ENCODE data around the gene PARN. TPM values are rescaled to one million over a fixed set of nuclear protein-coding genes. Genes with fewer than 3 reads are reported as not detected.

Gene PARN
- total and polyA plus RNA-seq, 2 experiments from 2014 or later: 32.5 to 61.3 TPM

GRCh38 chr16:14448879-14449278 is 181.2 kb downstream of the PARN start:
- H3K27ac Mint-ChIP-seq: no peak overlapping the region; the same call in 1 of the 2 replicates
- H2AFZ ChIP-seq: no peak overlapping the region

GRCh38 chr16:14447783-14448182 is 182.3 kb downstream of the PARN start:
- Histone ChIP-seq H2AFZ (no peak overlapping the region), H3K79me2 (replicated peaks; ENCODE audit: insufficient read depth) (no peaks in the 10 kb centered on the region), H3K27ac (ENCODE audit: low read depth) (no peak overlapping the region), H3K36me3 (ENCODE audit: insufficient read depth) (no peaks in the 10 kb centered on the region), H3K4me2 (no peak overlapping the region), H3K9me2 (ENCODE audit: insufficient read depth) (no peaks in the 10 kb centered on the region), H3K4me1 (ENCODE audit: insufficient read depth) (no peaks in the 10 kb centered on the region), H3F3A (replicated peaks; ENCODE audit: low read depth) (no peaks in the 10 kb centered on the region), H3K27me3 (ENCODE audit: insufficient read depth) (no peaks in the 10 kb centered on the region), H3K4me3 (no peak overlapping the region), H4K20me1 (replicated peaks; ENCODE audit: insufficient read depth) (no peaks in the 10 kb centered on the region)
- peaks cover 14% of the 10 kb centered on the region; the same call in 2 of the 3 replicates for H3K4me1 Mint-ChIP-seq
- H3K36me3 Mint-ChIP-seq (ENCODE audit: low read depth): no peaks in the 10 kb centered on the region
- TF ChIP-seq, protein P1, sequence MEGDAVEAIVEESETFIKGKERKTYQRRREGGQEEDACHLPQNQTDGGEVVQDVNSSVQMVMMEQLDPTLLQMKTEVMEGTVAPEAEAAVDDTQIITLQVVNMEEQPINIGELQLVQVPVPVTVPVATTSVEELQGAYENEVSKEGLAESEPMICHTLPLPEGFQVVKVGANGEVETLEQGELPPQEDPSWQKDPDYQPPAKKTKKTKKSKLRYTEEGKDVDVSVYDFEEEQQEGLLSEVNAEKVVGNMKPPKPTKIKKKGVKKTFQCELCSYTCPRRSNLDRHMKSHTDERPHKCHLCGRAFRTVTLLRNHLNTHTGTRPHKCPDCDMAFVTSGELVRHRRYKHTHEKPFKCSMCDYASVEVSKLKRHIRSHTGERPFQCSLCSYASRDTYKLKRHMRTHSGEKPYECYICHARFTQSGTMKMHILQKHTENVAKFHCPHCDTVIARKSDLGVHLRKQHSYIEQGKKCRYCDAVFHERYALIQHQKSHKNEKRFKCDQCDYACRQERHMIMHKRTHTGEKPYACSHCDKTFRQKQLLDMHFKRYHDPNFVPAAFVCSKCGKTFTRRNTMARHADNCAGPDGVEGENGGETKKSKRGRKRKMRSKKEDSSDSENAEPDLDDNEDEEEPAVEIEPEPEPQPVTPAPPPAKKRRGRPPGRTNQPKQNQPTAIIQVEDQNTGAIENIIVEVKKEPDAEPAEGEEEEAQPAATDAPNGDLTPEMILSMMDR (conservative IDR thresholded peaks at IDR 0.05; ENCODE audit: low read depth in 2 of 2): no peak
- no peak for TF ChIP-seq ETS1 (IDR thresholded peaks at IDR 0.05)
- no peak for TF ChIP-seq ZNF462 (CRISPR knock-in tag; IDR thresholded peaks at IDR 0.05)
- no peak for DNase-seq (ENCODE audit: low spot score)
- no peaks in the 10 kb centered on the region for H3K9me3 Mint-ChIP-seq
- no peaks in the 10 kb centered on the region for H3K27me3 Mint-ChIP-seq (ENCODE audit: insufficient read depth, low read depth, poor library complexity)
- ATAC-seq: no peak
- H3K27ac Mint-ChIP-seq: no peak overlapping the region
- H3K4me3 Mint-ChIP-seq: no peak overlapping the region

More at GRCh38 chr16:14448879-14449278, 181.2 kb downstream of the PARN start:
- H3K4me1 Mint-ChIP-seq: peaks cover 14% of the 10 kb centered on the region; the same call in 2 of the 3 replicates
- no peak overlapping the region for H3K4me2 ChIP-seq
- H3K4me3 Mint-ChIP-seq: no peak overlapping the region
- ATAC-seq (no peak), DNase-seq (ENCODE audit: low spot score) (no peak)
- H3K36me3 Mint-ChIP-seq (ENCODE audit: low read depth): no peaks in the 10 kb centered on the region
- no peaks in the 10 kb centered on the region for H3K9me2 ChIP-seq (ENCODE audit: insufficient read depth)
- H3K79me2 ChIP-seq (replicated peaks; ENCODE audit: insufficient read depth): no peaks in the 10 kb centered on the region
- no peaks in the 10 kb centered on the region for H4K20me1 ChIP-seq (replicated peaks; ENCODE audit: insufficient read depth)
- H3K4me3 ChIP-seq: no peak overlapping the region
- H3K9me3 Mint-ChIP-seq: no peaks in the 10 kb centered on the region
- H3F3A ChIP-seq (replicated peaks; ENCODE audit: low read depth): no peaks in the 10 kb centered on the region
- no peaks in the 10 kb centered on the region for H3K27me3 ChIP-seq (ENCODE audit: insufficient read depth)
- no peaks in the 10 kb centered on the region for H3K36me3 ChIP-seq (ENCODE audit: insufficient read depth)
- H3K27ac ChIP-seq (ENCODE audit: low read depth): no peak overlapping the region
- TF ChIP-seq POLR2AphosphoS5 (IDR thresholded peaks at IDR 0.05; ENCODE audit: low read depth): no peak
- TF ChIP-seq, protein P1 (conservative IDR thresholded peaks at IDR 0.05; ENCODE audit: low read depth in 2 of 2): no peak
- no peak for TF ChIP-seq EZH2 (IDR thresholded peaks at IDR 0.05; ENCODE audit: low read depth, unreplicated experiment)
- no peak for TF ChIP-seq STAT1 (IDR thresholded peaks at IDR 0.05; ENCODE audit: unreplicated experiment)
- no peak for TF ChIP-seq NANOG (IDR thresholded peaks at IDR 0.05; ENCODE audit: borderline replicate concordance)
- TF ChIP-seq ZNF331 (CRISPR knock-in tag; IDR thresholded peaks at IDR 0.05; ENCODE audit: low read depth): no peak
- no peaks in the 10 kb centered on the region for H3K27me3 Mint-ChIP-seq (ENCODE audit: insufficient read depth, low read depth, poor library complexity)
- no peaks in the 10 kb centered on the region for H3K4me1 ChIP-seq (ENCODE audit: insufficient read depth)

Measured in GM23338 (cell line).